B cell (primary cell): Measurements from ENCODE around the gene TMC5. TPM values are rescaled to one million over a fixed set of nuclear protein-coding genes. Genes with fewer than 3 reads are reported as not detected.

Experiments
- ATAC-seq: fragments of 200-7000 bp; cut with Tn5 transposase; one replicate; pipeline ENCODE4 v1.10.0; 2021; ENCODE audit warnings: low read depth, mild to moderate bottlenecking, moderate number of reproducible peaks, moderate library complexity
- CTCF ChIA-PET: fragments of 350-600 bp; sonication (Branson Sonifier 250); formaldehyde crosslinking; loops from one replicate; lab custom pipeline; 2021; ENCODE audit warnings: antibody characterized with exemption, inconsistent platforms; lab: Charles Lee
- POLR2A ChIA-PET: fragments of 350-600 bp; sonication (Branson Sonifier 250); formaldehyde crosslinking; loops from one replicate; lab custom pipeline; 2021; ENCODE audit warnings: antibody characterized with exemption; lab: Charles Lee
- DNase-seq: peaks from one replicate; pipeline ENCODE4 v3.0.0; 2013
- H2AFZ ChIP-seq: 2 replicates; pipeline ENCODE4 v1.6.1; 2012; ENCODE audit warnings: mild to moderate bottlenecking, low read depth, low read length; ENCODE audit not compliant: insufficient read depth, poor library complexity, severe bottlenecking
- H3K27ac ChIP-seq, 2 donors: 1 replicate in 1 of 2; 2 replicates in 1 of 2; pipeline ENCODE4 v1.5.1; 2012 to 2013; ENCODE audit warnings: low read length in 2 of 2, mild to moderate bottlenecking in 2 of 2, moderate library complexity in 1 of 2
- H3K27me3 ChIP-seq, 4 experiments: fragments of 200-600 bp in 1 of 4; sonication (generic) in 1 of 4; replicated peaks in 1 of 4; 1 replicate in 2 of 4; 2 replicates in 2 of 4; pipeline versions ENCODE4 v1.6.1 to v1.7.0; 2013 to 2016; ENCODE audit warnings: low read length in 3 of 4, mild to moderate bottlenecking in 2 of 4, mixed read lengths in 1 of 4, moderate library complexity in 1 of 4; ENCODE audit not compliant: insufficient read depth in 4 of 4, control insufficient read depth in 3 of 4; ENCODE audit errors: control extremely low read depth in 1 of 4
- H3K36me3 ChIP-seq, 2 experiments: replicated peaks in 1 of 2; 1 replicate in 1 of 2; 2 replicates in 1 of 2; pipeline versions ENCODE4 v1.6.1 to v1.7.1; 2013; ENCODE audit warnings: low read length in 1 of 2; ENCODE audit not compliant: insufficient read depth in 2 of 2, control insufficient read depth in 1 of 2; ENCODE audit errors: control extremely low read depth in 1 of 2, extremely low read depth in 1 of 2
- H3K4me1 ChIP-seq, 2 donors: fragments of 200-600 bp in 1 of 2; sonication (generic) in 1 of 2; 1 replicate in 1 of 2; 2 replicates in 1 of 2; pipeline versions ENCODE4 v1.5.1 to v1.6.1; 2013 to 2017; ENCODE audit warnings: low read length in 2 of 2; ENCODE audit not compliant: control insufficient read depth in 2 of 2, insufficient read depth in 2 of 2
- H3K4me2 ChIP-seq: replicated peaks from 2 replicates; pipeline ENCODE3; 2012; ENCODE audit warnings: mild to moderate bottlenecking, low read depth, low read length; ENCODE audit not compliant: poor library complexity, severe bottlenecking
- H3K4me3 ChIP-seq, 5 experiments: fragments of 200-600 bp in 1 of 5; sonication (generic) in 1 of 5; 1 replicate in 3 of 5; 2 replicates in 2 of 5; pipeline versions ENCODE4 v1.5.1 to v1.7.0; 2011 to 2016; ENCODE audit warnings: low read length in 4 of 5, mild to moderate bottlenecking in 4 of 5, low read depth in 2 of 5, control low read depth in 1 of 5, moderate library complexity in 1 of 5; ENCODE audit not compliant: insufficient read depth in 1 of 5; ENCODE audit errors: control extremely low read depth in 1 of 5, extremely low read depth in 1 of 5
- H3K79me2 ChIP-seq: fragments of 200-600 bp; sonication (generic); one replicate; pipeline ENCODE4 v1.6.0; 2016; ENCODE audit warnings: low read length; ENCODE audit not compliant: control insufficient read depth, insufficient read depth
- H3K9ac ChIP-seq: fragments of 200-600 bp; sonication (generic); 2 replicates; pipeline ENCODE4 v1.6.1; 2017; ENCODE audit warnings: mild to moderate bottlenecking, low read length, moderate library complexity
- H3K9me3 ChIP-seq, 3 donors: one replicate each; pipeline versions ENCODE4 v1.6.1 to v1.7.1; 2013; ENCODE audit warnings: low read length in 2 of 3; ENCODE audit not compliant: control insufficient read depth in 2 of 3, insufficient read depth in 1 of 3; ENCODE audit errors: control extremely low read depth in 1 of 3
- H4K20me1 ChIP-seq: 2 replicates; pipeline ENCODE4 v1.6.0; 2012; ENCODE audit warnings: mild to moderate bottlenecking, low read length; ENCODE audit not compliant: insufficient read depth, control insufficient read depth, poor library complexity, severe bottlenecking
- H3K27ac Mint-ChIP-seq: one replicate; pipeline ENCODE4 v1.8.0; 2021; ENCODE audit warnings: mixed read lengths
- H3K27me3 Mint-ChIP-seq: one replicate; pipeline ENCODE4 v1.8.0; 2021; ENCODE audit warnings: mixed read lengths
- H3K4me1 Mint-ChIP-seq: one replicate; pipeline ENCODE4 v1.8.0; 2021; ENCODE audit warnings: mixed read lengths
- H3K4me3 Mint-ChIP-seq: one replicate; pipeline ENCODE4 v1.8.0; 2021; ENCODE audit warnings: mixed read lengths
- H3K9me3 Mint-ChIP-seq: one replicate; pipeline ENCODE4 v1.8.0; 2022; ENCODE audit warnings: mixed read lengths; ENCODE audit not compliant: insufficient read depth
- CTCF ChIP-seq: fragments of 200-600 bp; IDR thresholded peaks from one replicate; pipeline ENCODE4 v1.8.0; 2022; ENCODE audit warnings: antibody characterized with exemption, mild to moderate bottlenecking
- EZH2 ChIP-seq: IDR thresholded peaks from 2 replicates; pipeline ENCODE4 v1.6.1; 2012; ENCODE audit warnings: borderline replicate concordance, low read depth, mild to moderate bottlenecking, moderate library complexity, low read length; ENCODE audit not compliant: insufficient read depth, poor library complexity, severe bottlenecking
- WGBS: methylation state at CpG from one replicate; pipeline ENCODE4 v1.1.5; 2013; ENCODE audit warnings: missing lambda C conversion rate; ENCODE audit not compliant: insufficient coverage; 5-methylcytosine and 5-hydroxymethylcytosine counted together
- intact Hi-C: fragments of 100-400 bp; cut with micrococcal nuclease; formaldehyde crosslinking; loops from one replicate; pipeline ENCODE4 v1.10.0; 2022
- polyA plus RNA-seq: library from polyadenylated mRNA; depleted of rRNA; stranded (reverse); fragments of >200 nt; gene quantifications from 2 replicates; pipeline ENCODE4 v1.2.3, GENCODE V29; 2012
- total RNA-seq, 2 donors: library from RNA; stranded (reverse); fragments of 120-200 nt in 1 of 2; gene quantifications; 1 replicate in 1 of 2; 2 replicates in 1 of 2; pipeline versions ENCODE4 v1.2.3 to v1.2.4, GENCODE V29; 2013 to 2022

Gene TMC5
- total and polyA plus RNA-seq, 2 donors (not counting 1 experiment from before 2014, with no cell fraction given): not detected

DNA sequence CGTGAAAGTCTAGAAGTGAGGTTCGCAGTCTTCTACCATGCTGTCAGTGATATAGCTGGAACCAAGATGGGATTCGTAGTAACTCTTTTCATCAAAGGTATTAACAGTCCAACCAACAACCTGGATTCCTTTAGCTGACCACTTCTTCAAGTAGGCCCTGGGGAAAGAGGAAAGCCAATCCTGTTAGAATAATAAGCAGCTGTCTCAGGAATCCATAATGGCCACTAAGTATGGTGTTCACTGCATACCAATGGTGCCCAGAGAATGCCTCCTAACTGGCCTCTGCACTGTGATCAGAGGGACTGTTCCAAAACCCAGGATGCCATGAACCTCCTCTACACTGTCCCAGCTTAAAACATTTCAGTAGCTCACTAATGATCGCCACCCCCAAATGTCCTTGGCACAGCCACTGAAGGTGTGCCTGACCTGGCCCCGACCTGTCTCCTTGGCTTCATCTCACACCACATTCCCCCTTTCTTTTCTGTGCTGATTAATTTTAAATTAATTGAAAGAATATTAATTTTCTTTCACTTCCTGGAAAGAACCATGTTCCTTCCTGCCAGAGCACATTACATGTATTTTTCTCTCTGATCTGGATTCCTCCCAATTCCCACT, 85.9 kb downstream of the TMC5 start:
- H3K27ac Mint-ChIP-seq: no peak overlapping the region
- POLR2A ChIA-PET: no interaction called here

More for the DNA sequence above, 85.9 kb downstream of the TMC5 start:
- intact Hi-C loops: loop anchor here (1.0 kb wide), 1 partner anchor 336 kb away; no protein-coding TSS in a partner anchor
- Histone ChIP-seq H3K27me3 (no peaks in the 10 kb centered on the region), H3K36me3 (peaks cover 4 to 58% of the 10 kb centered on the region in 2 experiments), H3K79me2 (no peaks in the 10 kb centered on the region), H3K9me3 (no peaks in the 10 kb centered on the region), H3K9ac (no peak overlapping the region), H3K4me2 (no peak overlapping the region), H3K4me3 (no peak overlapping the region), H3K4me1 (no peaks in the 10 kb centered on the region), H2AFZ (no peak overlapping the region), H4K20me1 (no peaks in the 10 kb centered on the region), H3K27ac (no peak overlapping the region)
- H3K27me3 Mint-ChIP-seq: no peaks in the 10 kb centered on the region
- WGBS: 97% methylated on average over 4 of the region's 5 CpGs
- no peaks in the 10 kb centered on the region for H3K4me1 Mint-ChIP-seq
- no peak for DNase-seq
- CTCF ChIA-PET: interaction anchor here (0.7 to 3.9 kb wide), 23 partner anchors 10 to 686 kb away, joined by 3 to 83 read pairs (median 4); partner anchors contain the start of genes CCP110, GDE1 and VPS35L
- no peak for TF ChIP-seq CTCF
- no peak for TF ChIP-seq EZH2
- H3K9me3 Mint-ChIP-seq: no peaks in the 10 kb centered on the region
- no peak for ATAC-seq
- no peak overlapping the region for H3K4me3 Mint-ChIP-seq
